MCF 10A (cell line): ENCODE data around the gene GLRX5. TPM values are rescaled to one million over a fixed set of nuclear protein-coding genes. Genes with fewer than 3 reads are reported as not detected.

Experiments
- BruUV-seq: library from RNA; stranded (reverse); fragments of 400-500 nt; replicated peaks from 2 replicates; lab custom pipeline; 2021; lab: Mats Ljungman, UMichigan
- CTCF ChIA-PET: fragments of 300-600 bp; sonication (Branson Sonifier 250); formaldehyde crosslinking; extraction: SDS; loops from one replicate; lab custom pipeline; 2021; ENCODE audit warnings: antibody characterized with exemption, inconsistent platforms; lab: Yijun Ruan, JAX
- POLR2A ChIA-PET: fragments of 300-600, 350-650 bp; sonication (Branson Sonifier 250); formaldehyde crosslinking; extraction: SDS; loops from one replicate; lab custom pipeline; 2020; ENCODE audit warnings: antibody characterized with exemption, inconsistent platforms; lab: Yijun Ruan, JAX
- DNase-seq: peaks from one replicate; pipeline ENCODE4 v3.0.0-alpha.2; 2018; ENCODE audit not compliant: unreplicated experiment
- H3K27ac Mint-ChIP-seq: one replicate; pipeline ENCODE4 v1.8.0; 2022; ENCODE audit warnings: mild to moderate bottlenecking, low read depth, mixed read lengths; ENCODE audit not compliant: unreplicated experiment
- H3K27me3 Mint-ChIP-seq: one replicate; pipeline ENCODE4 v1.8.0; 2022; ENCODE audit warnings: mixed read lengths; ENCODE audit not compliant: insufficient read depth, unreplicated experiment
- H3K36me3 Mint-ChIP-seq: one replicate; pipeline ENCODE4 v1.8.0; 2022; ENCODE audit warnings: mild to moderate bottlenecking, moderate library complexity, mixed read lengths; ENCODE audit not compliant: insufficient read depth, unreplicated experiment
- H3K4me1 Mint-ChIP-seq: one replicate; pipeline ENCODE4 v1.8.0; 2022; ENCODE audit warnings: mixed read lengths; ENCODE audit not compliant: insufficient read depth, unreplicated experiment
- H3K4me3 Mint-ChIP-seq: one replicate; pipeline ENCODE4 v1.8.0; 2022; ENCODE audit warnings: mild to moderate bottlenecking, moderate library complexity, mixed read lengths; ENCODE audit not compliant: unreplicated experiment
- H3K9me3 Mint-ChIP-seq: one replicate; pipeline ENCODE4 v1.8.0; 2022; ENCODE audit warnings: mixed read lengths; ENCODE audit not compliant: unreplicated experiment
- CTCF ChIP-seq: fragments of 200-600 bp; IDR thresholded peaks from one replicate; pipeline ENCODE4 v1.8.0; 2022; ENCODE audit warnings: antibody characterized with exemption, mild to moderate bottlenecking; ENCODE audit not compliant: unreplicated experiment
- intact Hi-C: fragments of 100-400 bp; cut with micrococcal nuclease; formaldehyde crosslinking; loops from 2 replicates; pipeline ENCODE4 v1.14.1; 2022
- total RNA-seq: library from RNA; stranded (reverse); gene quantifications from 2 replicates; pipeline ENCODE4 v1.2.3, GENCODE V29; 2022

Gene GLRX5
- total RNA-seq, 1 experiment from 2014 or later, result 32.2 TPM

GRCh38 chr14:95531473-95531872 is 3.4 kb upstream of the GLRX5 start:
- H3K9me3 Mint-ChIP-seq, result no peaks in the 10 kb centered on the region
- peaks cover 21% of the 10 kb centered on the region for H3K36me3 Mint-ChIP-seq
- no peaks in the 10 kb centered on the region for H3K27me3 Mint-ChIP-seq
- ChIA-PET CTCF (interaction anchor here (1.9 to 2.2 kb wide), 2 partner anchors 87 to 89 kb away, joined by 8 to 10 read pairs; no protein-coding TSS in a partner anchor), POLR2A (interaction anchor here (0.7 to 1.9 kb wide), 9 partner anchors 9 to 832 kb away, joined by 3 to 8 read pairs (median 3); partner anchors contain the start of genes ATG2B and GSKIP)
- DNase-seq, result peak; percentile 72
- intact Hi-C loops, result no loop called here
- no peak for TF ChIP-seq CTCF
- H3K27ac Mint-ChIP-seq, result peak overlapping the region; percentile 33
- H3K4me1 Mint-ChIP-seq, result peaks cover 48% of the 10 kb centered on the region
- peak overlapping the region; percentile 87 for H3K4me3 Mint-ChIP-seq
- BruUV-seq, result no TSS peak

GRCh38 chr14:95531969-95532368 is 2.9 kb upstream of the GLRX5 start:
- H3K9me3 Mint-ChIP-seq, result no peaks in the 10 kb centered on the region
- intact Hi-C loops, result no loop called here

GRCh38 chr14:95533391-95533821 is 1.4 kb upstream of the GLRX5 start:
- DNase-seq, result no peak
- POLR2A ChIA-PET, result interaction anchor here (0.6 to 4.9 kb wide), 11 partner anchors 11 to 875 kb away, joined by 3 to 25 read pairs (median 8); partner anchors contain the start of gene SYNE3
- H3K9me3 Mint-ChIP-seq, result no peaks in the 10 kb centered on the region
- peak overlapping the region; percentile 87 for H3K4me3 Mint-ChIP-seq
- intact Hi-C loops, result no loop called here
- CTCF ChIA-PET, result interaction anchor here (0.5 to 2.2 kb wide), 10 partner anchors 15 to 1469 kb away, joined by 3 to 8 read pairs (median 4); no protein-coding TSS in a partner anchor
- no peak for TF ChIP-seq CTCF
- peaks cover 17% of the 10 kb centered on the region for H3K36me3 Mint-ChIP-seq
- H3K4me1 Mint-ChIP-seq, result peaks cover 41% of the 10 kb centered on the region
- H3K27ac Mint-ChIP-seq, result peak overlapping the region; percentile 93
- BruUV-seq, result no TSS peak
- no peaks in the 10 kb centered on the region for H3K27me3 Mint-ChIP-seq

More at GRCh38 chr14:95531969-95532368, 2.9 kb upstream of the GLRX5 start:
- DNase-seq, result no peak
- BruUV-seq, result no TSS peak
- H3K36me3 Mint-ChIP-seq, result peaks cover 21% of the 10 kb centered on the region
- peaks cover 48% of the 10 kb centered on the region for H3K4me1 Mint-ChIP-seq
- H3K27me3 Mint-ChIP-seq, result no peaks in the 10 kb centered on the region
- ChIA-PET CTCF (interaction anchor here (1.9 to 2.2 kb wide), 2 partner anchors 87 to 90 kb away, joined by 8 to 10 read pairs; no protein-coding TSS in a partner anchor), POLR2A (interaction anchor here (1.0 to 1.9 kb wide), 5 partner anchors 10 to 832 kb away, joined by 3 to 8 read pairs (median 3); partner anchors contain the start of genes ATG2B and GSKIP)
- peak overlapping the region; percentile 87 for H3K4me3 Mint-ChIP-seq
- no peak for TF ChIP-seq CTCF
- H3K27ac Mint-ChIP-seq, result peak overlapping the region; percentile 33

- Mint-ChIP-seq H3K4me3 (peak overlapping the region; percentile 87), H3K9me3 (no peaks in the 10 kb centered on the region), H3K4me1 (peaks cover 41% of the 10 kb centered on the region), H3K36me3 (peaks cover 13% of the 10 kb centered on the region), H3K27me3 (no peaks in the 10 kb centered on the region), H3K27ac (peak overlapping the region; percentile 93)
- TSS peak; percentile 66 for BruUV-seq
- intact Hi-C loops, result loop anchor here (2.0 kb wide), 1 partner anchor 91 kb away; no protein-coding TSS in a partner anchor
- ChIA-PET CTCF (interaction anchor here (0.5 to 3.2 kb wide), 10 partner anchors 11 to 577 kb away, joined by 3 to 18 read pairs (median 3); no protein-coding TSS in a partner anchor), POLR2A (interaction anchor here (0.6 to 4.9 kb wide), 18 partner anchors 9 to 875 kb away, joined by 3 to 25 read pairs (median 6); partner anchors contain the start of gene SYNE3)
- TF ChIP-seq CTCF, result no peak
- DNase-seq, result no peak
Observed at GRCh38 chr14:95533822-95534221, 1.0 kb upstream of the GLRX5 start.
